Large intestine (tissue), 3 donors: ENCODE data around the gene PPTC7. TPM values are rescaled to one million over a fixed set of nuclear protein-coding genes. Genes with fewer than 3 reads are reported as not detected.
"Not testable (repeated sequence)": the region's sequence is repeated elsewhere in the genome, so short reads cannot be mapped to it uniquely, and the experiment has no call there.

Experiments
- DNase-seq, 2 donors: peaks; one replicate each; pipeline versions ENCODE4 v3.0.0 to v3.0.0-alpha.2; 2013
- H3K27ac ChIP-seq: one replicate; pipeline ENCODE4 v1.5.1; 2013; ENCODE audit warnings: low read length
- H3K27me3 ChIP-seq: 2 replicates; pipeline ENCODE4 v1.6.1; 2013; ENCODE audit warnings: low read length; ENCODE audit not compliant: control insufficient read depth, insufficient read depth
- H3K36me3 ChIP-seq: 2 replicates; pipeline ENCODE4 v1.6.1; 2013; ENCODE audit warnings: low read length; ENCODE audit not compliant: control insufficient read depth, insufficient read depth
- H3K4me1 ChIP-seq: one replicate; pipeline ENCODE4 v1.6.1; 2013; ENCODE audit warnings: low read length; ENCODE audit not compliant: control insufficient read depth, insufficient read depth
- H3K4me3 ChIP-seq: one replicate; pipeline ENCODE4 v1.5.1; 2013; ENCODE audit warnings: low read length
- H3K9me3 ChIP-seq: one replicate; pipeline ENCODE4 v1.6.1; 2013; ENCODE audit warnings: mild to moderate bottlenecking, low read depth, low read length, moderate library complexity; ENCODE audit not compliant: control insufficient read depth
- WGBS: methylation state at CpG from one replicate; pipeline ENCODE4 v1.1.5; 2013; ENCODE audit warnings: low lambda C conversion rate; ENCODE audit not compliant: insufficient coverage; 5-methylcytosine and 5-hydroxymethylcytosine counted together
- polyA plus RNA-seq: library from polyadenylated mRNA; unstranded; fragments of 120-200 nt; gene quantifications from one replicate; pipeline ENCODE4 v1.2.1, GENCODE V29; 2013

The PPTC7 gene
- polyA plus RNA-seq, 1 donor: 20.5 TPM

- H3K27me3 ChIP-seq: not testable (repeated sequence)
Observed at GRCh38 chr12:110518014-110518413, 65.1 kb downstream of the PPTC7 start.

DNA sequence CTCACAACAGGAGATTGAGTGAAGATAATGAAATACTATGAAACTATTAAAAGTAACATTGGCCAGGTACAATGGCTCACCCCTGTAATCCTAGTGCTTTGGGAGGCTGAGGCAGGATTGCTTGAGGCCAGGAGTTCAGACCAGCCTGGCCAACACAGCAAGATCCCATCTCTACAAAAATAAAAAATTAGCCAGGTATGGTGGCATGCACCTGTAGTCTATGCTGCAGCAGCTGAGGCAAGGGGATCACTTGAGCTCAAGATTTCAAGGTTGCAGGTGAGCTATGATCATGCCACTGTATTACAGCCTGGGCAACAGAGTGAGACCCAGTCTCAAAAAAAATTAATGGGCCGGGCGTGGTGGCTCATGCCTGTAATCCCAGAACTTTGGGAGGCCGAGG, 66.1 kb downstream of the PPTC7 start:
- no peaks in the 10 kb centered on the region for H3K36me3 ChIP-seq
- no peaks in the 10 kb centered on the region for H3K4me1 ChIP-seq
- no CpG with 5 or more reads among the region's 3 CpGs for WGBS
- no peaks in the 10 kb centered on the region for H3K27me3 ChIP-seq
- H3K27ac ChIP-seq: no peak overlapping the region
- no peak overlapping the region for H3K4me3 ChIP-seq
- DNase-seq: no peak
- no peaks in the 10 kb centered on the region for H3K9me3 ChIP-seq

More at GRCh38 chr12:110518014-110518413, 65.1 kb downstream of the PPTC7 start:
- WGBS: no CpG with 5 or more reads among the region's 8 CpGs
- not testable (repeated sequence) for DNase-seq, H3K27ac ChIP-seq, H3K4me3 ChIP-seq, H3K36me3 ChIP-seq, H3K4me1 ChIP-seq, H3K9me3 ChIP-seq

GRCh38 chr12:110514363-110514762, 68.8 kb downstream of the PPTC7 start:
- no peak for DNase-seq
- Histone ChIP-seq H3K27ac (no peak overlapping the region), H3K27me3 (no peaks in the 10 kb centered on the region), H3K4me1 (no peaks in the 10 kb centered on the region), H3K36me3 (no peaks in the 10 kb centered on the region), H3K9me3 (no peaks in the 10 kb centered on the region), H3K4me3 (no peak overlapping the region)
- WGBS: no CpG with 5 or more reads among the region's 1 CpG

DNA sequence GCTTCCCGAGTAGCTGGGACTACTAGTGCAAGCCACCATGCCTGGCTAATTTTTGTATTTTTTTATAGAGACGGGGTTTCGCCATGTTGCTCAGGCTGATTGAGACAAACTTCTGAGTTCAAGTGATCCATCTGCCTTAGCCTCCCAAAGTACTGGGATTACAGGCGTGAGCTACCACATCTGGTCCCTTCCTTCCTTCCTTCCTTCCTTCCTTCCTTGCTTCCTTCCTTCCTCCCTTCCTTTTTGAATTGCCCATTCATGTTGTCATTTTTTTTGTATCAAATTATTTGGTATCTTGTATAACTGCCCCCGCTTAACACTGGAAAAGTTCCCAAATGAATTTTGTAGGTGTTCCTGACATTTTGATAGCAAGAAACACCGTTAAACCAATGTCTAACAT, 69.3 kb downstream of the PPTC7 start:
- no peak for DNase-seq
- H3K9me3 ChIP-seq: no peaks in the 10 kb centered on the region

DNA sequence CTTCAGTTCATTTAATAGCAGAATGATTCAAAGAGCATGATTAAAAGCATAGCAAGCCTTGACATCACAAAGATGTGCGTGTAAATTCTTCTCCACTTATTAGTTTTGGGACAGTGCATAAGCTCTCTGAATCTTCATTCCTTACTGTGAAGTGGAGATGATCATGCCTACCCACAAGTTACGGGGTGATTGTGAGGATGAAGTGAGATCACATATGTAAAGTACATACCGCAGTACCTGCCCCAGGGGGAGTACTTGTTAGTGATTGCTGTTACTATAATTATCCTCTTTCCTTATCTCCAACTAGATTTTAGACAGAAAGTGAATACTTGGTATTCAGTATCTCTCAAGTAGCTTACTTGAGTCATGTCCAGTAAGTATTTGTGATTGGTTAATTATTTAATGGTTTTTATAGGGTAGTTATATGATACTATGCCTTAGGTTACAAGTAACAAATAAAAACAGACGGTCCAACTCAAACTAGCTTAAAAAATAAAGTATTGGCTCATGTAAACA, 75.0 kb downstream of the PPTC7 start:
- no peak for DNase-seq
- Histone ChIP-seq H3K4me1 (no peaks in the 10 kb centered on the region), H3K4me3 (no peak overlapping the region), H3K36me3 (no peaks in the 10 kb centered on the region), H3K27me3 (no peaks in the 10 kb centered on the region), H3K27ac (no peak overlapping the region), H3K9me3 (no peaks in the 10 kb centered on the region)
- no CpG with 5 or more reads among the region's 4 CpGs for WGBS

More for the DNA sequence above, 69.3 kb downstream of the PPTC7 start:
- no peak overlapping the region for H3K4me3 ChIP-seq
- no peaks in the 10 kb centered on the region for H3K27me3 ChIP-seq
- 84% methylated on average over 3 of the region's 6 CpGs for WGBS
- H3K4me1 ChIP-seq: no peaks in the 10 kb centered on the region
- no peak overlapping the region for H3K27ac ChIP-seq
- H3K36me3 ChIP-seq: no peaks in the 10 kb centered on the region

- Histone ChIP-seq H3K9me3 (no peaks in the 10 kb centered on the region), H3K4me1 (peaks cover 3% of the 10 kb centered on the region), H3K4me3 (no peak overlapping the region), H3K36me3 (no peaks in the 10 kb centered on the region), H3K27me3 (no peaks in the 10 kb centered on the region), H3K27ac (no peak overlapping the region)
- DNase-seq: no peak
- WGBS: 100% methylated on average over 1 of the region's 3 CpGs
Observed at GRCh38 chr12:110505332-110505731, 77.8 kb downstream of the PPTC7 start.

DNA sequence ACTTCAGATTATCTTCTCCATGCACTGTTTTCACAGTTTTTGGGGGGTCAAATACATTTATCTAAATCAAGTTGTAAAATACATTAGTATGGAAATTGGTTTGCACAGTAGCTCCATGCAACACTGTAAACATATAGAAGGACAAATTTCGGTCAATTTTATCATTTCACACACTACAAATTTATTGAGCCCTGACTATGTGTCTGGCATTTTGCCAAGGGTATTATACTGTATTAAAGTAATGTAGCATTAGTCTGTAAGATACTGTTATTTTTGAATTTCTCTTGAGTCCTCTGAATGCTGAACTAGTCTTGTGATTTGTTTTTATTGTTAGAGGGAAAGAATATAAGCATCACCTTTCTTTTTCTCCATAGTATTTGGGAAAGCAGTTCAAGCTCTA, 79.7 kb downstream of the PPTC7 start:
- DNase-seq: no peak
- WGBS: no CpG with 5 or more reads among the region's 1 CpG
- Histone ChIP-seq H3K36me3 (no peaks in the 10 kb centered on the region), H3K9me3 (no peaks in the 10 kb centered on the region), H3K4me1 (peaks cover 3% of the 10 kb centered on the region), H3K4me3 (no peak overlapping the region), H3K27me3 (no peaks in the 10 kb centered on the region), H3K27ac (no peak overlapping the region)

GRCh38 chr12:110501752-110502738, 81.1 kb downstream of the PPTC7 start, which contains the start of the genes RAD9B and VPS29:
Gene RAD9B (plus strand): TSS chr12:110502331. CDS start chr12:110502338, 7 bp downstream.
Gene VPS29 (minus strand): TSS chr12:110502111. CDS start chr12:110502051, 60 bp downstream.
- Histone ChIP-seq H3K36me3 (peaks cover 2% of the 10 kb centered on the region), H3K27ac (peak within 1 kb of the TSS; percentile 82), H3K4me1 (peaks cover 3% of the 10 kb centered on the region), H3K27me3 (no peaks in the 10 kb centered on the region), H3K9me3 (no peaks in the 10 kb centered on the region), H3K4me3 (peak within 1 kb of the TSS; percentile 68)
- peak; percentile 98 to 100 for DNase-seq
- 58% methylated on average over 3 of the region's 61 CpGs for WGBS

DNA sequence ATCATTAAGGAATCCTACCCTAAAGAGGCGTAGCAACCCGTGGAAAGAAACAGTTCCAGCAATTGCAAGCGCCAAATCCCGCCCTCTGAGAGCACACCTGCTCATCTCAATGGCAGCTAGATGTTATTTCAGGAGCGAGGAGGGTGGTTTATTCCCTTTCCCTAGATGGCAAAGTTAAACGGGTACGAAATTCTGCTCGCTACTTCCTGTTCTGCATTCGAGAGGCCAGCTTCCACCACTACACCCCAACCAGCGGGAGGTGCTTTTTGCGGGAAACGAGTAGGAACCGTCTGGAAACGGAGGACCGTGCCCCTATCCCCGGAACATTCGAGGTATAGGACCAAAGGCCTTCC, 81.7 kb downstream of the PPTC7 start:
- peak overlapping the region; percentile 68 for H3K4me3 ChIP-seq
- peak overlapping the region; percentile 82 for H3K27ac ChIP-seq
- no peaks in the 10 kb centered on the region for H3K9me3 ChIP-seq
- WGBS: no CpG with 5 or more reads among the region's 17 CpGs
- peaks cover 3% of the 10 kb centered on the region for H3K4me1 ChIP-seq
- no peaks in the 10 kb centered on the region for H3K27me3 ChIP-seq
- peak in 1 of 2 donors; percentile 26 for DNase-seq
- peaks cover 2% of the 10 kb centered on the region for H3K36me3 ChIP-seq

DNA sequence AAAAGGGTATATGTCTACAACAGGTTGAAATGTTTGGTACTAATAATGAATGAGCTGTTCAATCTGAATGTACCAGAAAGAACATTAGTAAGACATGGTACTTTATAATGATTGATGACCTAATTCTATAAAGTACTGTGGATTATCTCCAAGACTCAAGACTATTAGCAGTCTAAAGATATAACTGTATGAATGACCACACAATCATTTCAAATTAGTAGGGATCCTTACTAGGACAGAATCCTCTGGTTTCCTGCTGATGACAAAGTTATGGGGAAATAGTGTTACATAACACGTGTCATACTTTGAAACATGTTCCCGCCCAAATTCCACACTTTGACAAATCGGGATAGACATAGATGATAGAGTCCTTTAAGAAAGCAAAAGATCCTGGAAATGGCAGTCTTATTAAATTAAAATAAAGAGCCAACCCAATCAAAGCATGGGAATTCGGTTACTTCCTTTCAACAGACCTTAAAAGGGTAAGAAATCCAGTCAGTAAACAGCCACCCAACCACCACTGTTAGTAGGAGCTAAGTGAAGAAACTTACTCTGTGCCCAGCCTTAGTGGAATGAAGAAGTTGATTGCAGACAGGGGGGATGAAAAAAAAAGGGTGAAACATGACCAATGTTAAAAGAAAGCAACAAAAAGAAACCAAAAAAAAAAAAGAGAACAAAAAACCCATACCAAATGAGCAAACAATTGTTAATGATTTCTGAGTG, 84.0 kb downstream of the PPTC7 start:
- no CpG with 5 or more reads among the region's 4 CpGs for WGBS
- Histone ChIP-seq H3K36me3 (peaks cover 19% of the 10 kb centered on the region), H3K4me1 (peaks cover 3% of the 10 kb centered on the region), H3K9me3 (no peaks in the 10 kb centered on the region), H3K27me3 (no peaks in the 10 kb centered on the region), H3K4me3 (no peak overlapping the region), H3K27ac (no peak overlapping the region)
- DNase-seq: peak in 1 of 2 donors; percentile 28
